ENCODE data around the gene RRP7A.
A peak's percentile ranks its signal among the peaks of the same experiment; 100 is the strongest.
"Not testable (repeated sequence)": the region's sequence is repeated elsewhere in the genome, so short reads cannot be mapped to it uniquely, and the experiment has no call there.

Gene RRP7A

GRCh38 chr22:42519525-42520401, at the start of gene RRP7A:
TSS of gene RRP7A (minus strand) at chr22:42519796. CDS start at chr22:42519786, 10 bp downstream.
- peak; percentile 83 for DNase-seq

GRCh38 chr22:42567950-42568349, 48.4 kb upstream of the RRP7A start:
- not testable (repeated sequence) for DNase-seq

GRCh38 chr22:42565956-42566355, 46.4 kb upstream of the RRP7A start:
- no peak for DNase-seq

GRCh38 chr22:42564699-42565098, 45.1 kb upstream of the RRP7A start:
- no peak for DNase-seq

- DNase-seq = not testable (repeated sequence)
Measured at GRCh38 chr22:42563943-42564342, 44.3 kb upstream of the RRP7A start.

- no peak for DNase-seq
Measured at GRCh38 chr22:42562684-42563083, 43.1 kb upstream of the RRP7A start.

- DNase-seq = no peak
Measured at GRCh38 chr22:42562279-42562678, 42.7 kb upstream of the RRP7A start.

- no peak for DNase-seq
Measured at GRCh38 chr22:42561856-42562255, 42.3 kb upstream of the RRP7A start.

GRCh38 chr22:42560781-42561180, 41.2 kb upstream of the RRP7A start:
- DNase-seq = no peak

- DNase-seq = no peak
Measured at GRCh38 chr22:42560381-42560780, 40.8 kb upstream of the RRP7A start.

GRCh38 chr22:42553475-42554361, 34.1 kb upstream of the RRP7A start, which contains the start of gene SERHL2:
TSS of gene SERHL2 (plus strand) at chr22:42553956. CDS start at chr22:42554021, 65 bp downstream.
- peak; percentile 74 for DNase-seq

GRCh38 chr22:42552294-42552647, 32.7 kb upstream of the RRP7A start:
- DNase-seq = not testable (repeated sequence)

GRCh38 chr22:42549331-42550060, 29.9 kb upstream of the RRP7A start:
- DNase-seq = no peak

GRCh38 chr22:42548597-42549330, 29.2 kb upstream of the RRP7A start:
- no peak for DNase-seq

GRCh38 chr22:42548126-42548525, 28.5 kb upstream of the RRP7A start:
- not testable (repeated sequence) for DNase-seq

- no peak for DNase-seq
Measured at GRCh38 chr22:42547562-42547961, 28.0 kb upstream of the RRP7A start.

GRCh38 chr22:42544686-42545085, 25.1 kb upstream of the RRP7A start:
- DNase-seq = no peak

- not testable (repeated sequence) for DNase-seq
Measured at GRCh38 chr22:42539236-42539771, 19.7 kb upstream of the RRP7A start.

GRCh38 chr22:42537199-42537831, 17.7 kb upstream of the RRP7A start:
- not testable (repeated sequence) for DNase-seq

GRCh38 chr22:42536634-42537033, 17.0 kb upstream of the RRP7A start:
- not testable (repeated sequence) for DNase-seq

- no peak for DNase-seq
Measured at GRCh38 chr22:42536166-42536565, 16.6 kb upstream of the RRP7A start.
